Keratinocyte (primary cell): Measurements from ENCODE around the gene CTIF.

Experiments used
- EZH2 ChIP-seq: IDR thresholded peaks from one replicate; pipeline ENCODE4 v1.6.1; 2012; ENCODE audit warnings: inconsistent platforms, mild to moderate bottlenecking, low read length, moderate library complexity
- TF ChIP-seq, protein P1 (sequence below), 3 experiments: IDR thresholded peaks in 1 of 3; conservative IDR thresholded peaks in 1 of 3; optimal IDR thresholded peaks in 1 of 3; 2 replicates in 2 of 3; 3 replicates in 1 of 3; pipeline versions ENCODE3 to v1.5.1; 2011; ENCODE audit warnings: low read length in 3 of 3, mild to moderate bottlenecking in 3 of 3, moderate library complexity in 2 of 3, control low read depth in 1 of 3, inconsistent platforms in 1 of 3; ENCODE audit not compliant: insufficient read depth in 2 of 3; ENCODE audit errors: extremely low read depth in 1 of 3

GRCh38 chr18:48904847-48905394 is 366.1 kb downstream of the CTIF start:
- TF ChIP-seq, protein P1, sequence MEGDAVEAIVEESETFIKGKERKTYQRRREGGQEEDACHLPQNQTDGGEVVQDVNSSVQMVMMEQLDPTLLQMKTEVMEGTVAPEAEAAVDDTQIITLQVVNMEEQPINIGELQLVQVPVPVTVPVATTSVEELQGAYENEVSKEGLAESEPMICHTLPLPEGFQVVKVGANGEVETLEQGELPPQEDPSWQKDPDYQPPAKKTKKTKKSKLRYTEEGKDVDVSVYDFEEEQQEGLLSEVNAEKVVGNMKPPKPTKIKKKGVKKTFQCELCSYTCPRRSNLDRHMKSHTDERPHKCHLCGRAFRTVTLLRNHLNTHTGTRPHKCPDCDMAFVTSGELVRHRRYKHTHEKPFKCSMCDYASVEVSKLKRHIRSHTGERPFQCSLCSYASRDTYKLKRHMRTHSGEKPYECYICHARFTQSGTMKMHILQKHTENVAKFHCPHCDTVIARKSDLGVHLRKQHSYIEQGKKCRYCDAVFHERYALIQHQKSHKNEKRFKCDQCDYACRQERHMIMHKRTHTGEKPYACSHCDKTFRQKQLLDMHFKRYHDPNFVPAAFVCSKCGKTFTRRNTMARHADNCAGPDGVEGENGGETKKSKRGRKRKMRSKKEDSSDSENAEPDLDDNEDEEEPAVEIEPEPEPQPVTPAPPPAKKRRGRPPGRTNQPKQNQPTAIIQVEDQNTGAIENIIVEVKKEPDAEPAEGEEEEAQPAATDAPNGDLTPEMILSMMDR (optimal IDR thresholded peaks at IDR 0.05 in 1 of 3, IDR thresholded peaks at IDR 0.05 in 1 of 3, conservative IDR thresholded peaks at IDR 0.05 in 1 of 3; ENCODE audit: extremely low read depth in 1 of 3, insufficient read depth in 2 of 3, low read length in 3 of 3) = no peak
- no peak for TF ChIP-seq EZH2
